Neuronal stem cell (in vitro differentiated cells): ENCODE measurements around the gene RTN4RL2.

ENCODE experiments used
- DNase-seq: peaks from one replicate; pipeline ENCODE4 v3.0.0-alpha.2; 2013; ENCODE audit warnings: low spot score
- H2AFZ ChIP-seq: one replicate; pipeline ENCODE4 v1.6.1; 2013; ENCODE audit warnings: mild to moderate bottlenecking, low read length, inconsistent platforms
- H2AK5ac ChIP-seq: 2 replicates; pipeline ENCODE4 v1.6.1; 2013; ENCODE audit warnings: low read depth, mild to moderate bottlenecking, inconsistent platforms, low read length, moderate library complexity, mixed read lengths
- H2BK120ac ChIP-seq: 2 replicates; pipeline ENCODE4 v1.6.1; 2013; ENCODE audit warnings: low read depth, mild to moderate bottlenecking, inconsistent platforms, low read length, moderate library complexity, mixed read lengths
- H2BK12ac ChIP-seq: one replicate; pipeline ENCODE4 v1.6.1; 2013; ENCODE audit warnings: low read length, inconsistent platforms
- H2BK15ac ChIP-seq: 2 replicates; pipeline ENCODE4 v1.6.1; 2013; ENCODE audit warnings: mild to moderate bottlenecking, low read length, inconsistent platforms, mixed read lengths
- H2BK5ac ChIP-seq: one replicate; pipeline ENCODE4 v1.6.1; 2013; ENCODE audit warnings: inconsistent platforms, mild to moderate bottlenecking, low read length, moderate library complexity
- H3K14ac ChIP-seq: one replicate; pipeline ENCODE4 v1.6.1; 2013; ENCODE audit warnings: low read length, inconsistent platforms
- H3K18ac ChIP-seq: 2 replicates; pipeline ENCODE4 v1.6.1; 2013; ENCODE audit warnings: low read length, inconsistent platforms
- H3K23ac ChIP-seq: 2 replicates; pipeline ENCODE4 v1.6.1; 2013; ENCODE audit warnings: low read depth, mild to moderate bottlenecking, mixed read lengths, low read length, inconsistent platforms; ENCODE audit not compliant: poor library complexity
- H3K27ac ChIP-seq: replicated peaks from 3 replicates; pipeline ENCODE4 v1.5.1; 2013; ENCODE audit warnings: low read length, inconsistent platforms
- H3K27me3 ChIP-seq, 3 experiments: 2 replicates each; pipeline ENCODE4 v1.6.1; 2013; ENCODE audit warnings: low read length in 3 of 3, mild to moderate bottlenecking in 2 of 3, inconsistent platforms in 1 of 3, low read depth in 1 of 3, mixed read lengths in 1 of 3, moderate library complexity in 1 of 3; ENCODE audit not compliant: control insufficient read depth in 3 of 3, insufficient read depth in 3 of 3
- H3K36me3 ChIP-seq, 2 donors: replicated peaks in 1 of 2; 2 replicates each; pipeline ENCODE4 v1.6.1; 2013; ENCODE audit warnings: low read length in 2 of 2; ENCODE audit not compliant: control insufficient read depth in 2 of 2, insufficient read depth in 2 of 2
- H3K4ac ChIP-seq: 2 replicates; pipeline ENCODE4 v1.6.1; 2013; ENCODE audit warnings: inconsistent platforms, mild to moderate bottlenecking, low read length, moderate library complexity
- H3K4me1 ChIP-seq, 2 donors: 1 replicate in 1 of 2; 2 replicates in 1 of 2; pipeline ENCODE4 v1.6.1; 2013; ENCODE audit warnings: low read length in 2 of 2, low read depth in 1 of 2; ENCODE audit not compliant: control insufficient read depth in 2 of 2, insufficient read depth in 1 of 2
- H3K4me2 ChIP-seq: one replicate; pipeline ENCODE4 v1.6.1; 2013; ENCODE audit warnings: mild to moderate bottlenecking, low read length, inconsistent platforms; ENCODE audit not compliant: insufficient read depth, poor library complexity, severe bottlenecking
- H3K4me3 ChIP-seq, 2 donors: 2 replicates each; pipeline ENCODE4 v1.5.1; 2013; ENCODE audit warnings: low read length in 2 of 2, mild to moderate bottlenecking in 2 of 2, inconsistent platforms in 1 of 2, moderate library complexity in 1 of 2
- H3K79me1 ChIP-seq: one replicate; pipeline ENCODE4 v1.6.1; 2013; ENCODE audit warnings: low read depth, mild to moderate bottlenecking, inconsistent platforms, low read length, moderate library complexity
- H3K9ac ChIP-seq: one replicate; pipeline ENCODE4 v1.6.1; 2013; ENCODE audit warnings: mild to moderate bottlenecking, low read depth, low read length, inconsistent platforms; ENCODE audit not compliant: poor library complexity
- H3K9me3 ChIP-seq, 2 donors: replicated peaks in 1 of 2; 2 replicates each; pipeline versions ENCODE3 to v1.6.1; 2013; ENCODE audit warnings: low read length in 2 of 2, mild to moderate bottlenecking in 2 of 2, inconsistent platforms in 1 of 2, low read depth in 1 of 2, mixed read lengths in 1 of 2, moderate library complexity in 1 of 2; ENCODE audit not compliant: control insufficient read depth in 2 of 2, insufficient read depth in 1 of 2
- H4K8ac ChIP-seq: one replicate; pipeline ENCODE4 v1.6.1; 2013; ENCODE audit warnings: low read depth, mild to moderate bottlenecking, inconsistent platforms, low read length, moderate library complexity
- H4K91ac ChIP-seq: one replicate; pipeline ENCODE4 v1.6.1; 2013; ENCODE audit warnings: low read length, low read depth, mild to moderate bottlenecking, inconsistent platforms; ENCODE audit not compliant: poor library complexity
- WGBS, 2 donors: extraction: QIAGEN DNeasy Blood & Tissue Kit; methylation state at CpG; one replicate each; pipeline ENCODE4 v1.1.7; 2013; ENCODE audit warnings: missing lambda C conversion rate in 2 of 2, mixed read lengths in 1 of 2; ENCODE audit not compliant: insufficient read length in 2 of 2, insufficient replicate concordance in 1 of 2; ENCODE audit errors: extremely low coverage in 2 of 2; 5-methylcytosine and 5-hydroxymethylcytosine counted together

RTN4RL2 gene

DNA sequence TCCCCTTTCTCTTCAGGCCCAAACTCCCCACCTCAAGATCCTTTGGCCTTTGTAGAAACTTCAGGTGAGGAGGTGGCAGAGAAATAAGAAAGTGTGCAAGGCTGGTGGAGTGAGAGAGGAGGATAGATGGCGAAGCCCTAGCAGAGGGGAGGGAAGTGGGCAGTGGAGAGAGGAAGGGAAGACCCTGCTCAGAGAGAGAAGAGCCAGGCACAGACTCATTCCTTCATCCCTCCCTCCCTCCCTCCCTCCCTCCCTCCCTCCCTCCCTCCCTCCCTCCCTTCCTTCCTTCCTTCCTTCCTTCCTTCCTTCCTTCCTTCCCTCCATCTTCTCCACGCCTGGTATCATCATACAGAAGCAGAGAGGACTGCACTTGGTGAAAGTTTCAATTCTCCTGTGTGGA lies 21.0 kb downstream of the RTN4RL2 start:
- Histone ChIP-seq H3K4me2 (no peak overlapping the region), H3K18ac (no peak overlapping the region), H2BK12ac (no peak overlapping the region), H3K4me1 (peaks cover 12 to 25% of the 10 kb centered on the region in 2 donors), H4K8ac (no peak overlapping the region), H4K91ac (no peak overlapping the region), H3K23ac (no peak overlapping the region), H2BK15ac (no peak overlapping the region), H3K9me3 (no peaks in the 10 kb centered on the region), H3K4me3 (no peak overlapping the region), H3K36me3 (no peaks in the 10 kb centered on the region), H3K14ac (no peak overlapping the region), H2BK120ac (no peak overlapping the region), H2AK5ac (no peak overlapping the region), H3K79me1 (no peaks in the 10 kb centered on the region), H3K27me3 (peaks cover 8 to 53% (median 9%) of the 10 kb centered on the region in 3 experiments), H3K9ac (no peak overlapping the region), H3K4ac (no peak overlapping the region), H2AFZ (no peak overlapping the region), H3K27ac (no peak overlapping the region), H2BK5ac (no peak overlapping the region)
- WGBS, 2 donors = no CpG with 5 or more reads among the region's 2 CpGs
- no peak for DNase-seq

DNA sequence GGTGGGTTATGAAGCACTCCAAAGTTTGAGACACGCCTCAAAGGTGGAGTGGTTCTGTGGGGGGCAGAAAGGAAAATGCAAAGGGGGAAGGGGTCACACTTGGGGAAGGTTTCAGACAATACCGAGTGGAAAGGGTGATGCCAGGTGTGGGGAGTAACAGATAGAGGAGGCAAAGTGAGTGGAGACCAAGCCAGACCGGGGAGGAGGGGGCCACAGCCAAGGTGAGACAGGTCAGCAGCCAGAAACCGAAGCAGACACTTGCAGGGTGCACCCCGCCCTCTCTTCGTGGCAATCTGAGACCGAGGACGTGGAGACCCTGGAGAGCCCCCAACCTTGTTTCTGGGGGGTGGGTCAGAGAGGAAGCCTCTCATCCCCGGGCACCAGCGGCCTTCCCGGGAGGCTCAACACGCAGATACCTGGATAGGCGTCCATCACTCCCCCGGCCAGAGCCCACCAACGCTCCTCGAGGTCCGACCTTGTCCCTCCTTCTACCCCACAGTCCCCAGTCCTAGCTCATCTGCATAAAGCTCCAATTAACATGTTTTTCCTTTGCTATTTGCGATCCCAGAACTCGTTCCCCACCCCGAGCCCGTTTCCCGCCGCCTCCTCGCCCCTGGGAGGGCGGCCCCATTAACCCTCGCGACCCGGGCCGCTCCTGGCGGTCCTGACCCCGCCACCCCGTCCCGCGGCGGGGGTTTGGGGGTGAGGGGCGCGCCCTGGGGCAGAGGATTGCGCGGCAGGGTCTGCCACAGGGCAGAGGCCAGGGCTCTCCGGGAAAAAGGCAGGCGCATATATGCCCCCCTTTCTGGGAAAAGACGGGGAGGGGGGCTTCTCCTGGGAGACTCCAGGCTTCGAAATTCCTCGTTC lies 21.8 kb downstream of the RTN4RL2 start:
- peak overlapping the region; percentile 56 to 83 for H3K4me3 ChIP-seq
- no peaks in the 10 kb centered on the region for H3K36me3 ChIP-seq
- DNase-seq = no peak
- H3K23ac ChIP-seq = peak overlapping the region; percentile 75
- H3K14ac ChIP-seq = no peak overlapping the region
- peak overlapping the region; percentile 95 for H3K18ac ChIP-seq
- H2BK5ac ChIP-seq = peak overlapping the region; percentile 26
- H3K4me2 ChIP-seq = peak overlapping the region; percentile 99
- no peak overlapping the region for H3K27ac ChIP-seq
- H4K91ac ChIP-seq = no peak overlapping the region
- H3K27me3 ChIP-seq = peaks cover 5 to 44% (median 8%) of the 10 kb centered on the region in 3 experiments
- peak overlapping the region; percentile 64 for H2BK120ac ChIP-seq
- H4K8ac ChIP-seq = no peak overlapping the region
- H3K4me1 ChIP-seq = peaks cover 12 to 25% of the 10 kb centered on the region in 2 donors
- H2AFZ ChIP-seq = peak overlapping the region; percentile 98
- H3K4ac ChIP-seq = no peak overlapping the region
- no peaks in the 10 kb centered on the region for H3K9me3 ChIP-seq
- H2BK15ac ChIP-seq = no peak overlapping the region
- no CpG with 5 or more reads among the region's 44 CpGs for WGBS, 2 donors
- no peaks in the 10 kb centered on the region for H3K79me1 ChIP-seq
- no peak overlapping the region for H2AK5ac ChIP-seq
- H3K9ac ChIP-seq = peak overlapping the region; percentile 46
- H2BK12ac ChIP-seq = no peak overlapping the region

DNA sequence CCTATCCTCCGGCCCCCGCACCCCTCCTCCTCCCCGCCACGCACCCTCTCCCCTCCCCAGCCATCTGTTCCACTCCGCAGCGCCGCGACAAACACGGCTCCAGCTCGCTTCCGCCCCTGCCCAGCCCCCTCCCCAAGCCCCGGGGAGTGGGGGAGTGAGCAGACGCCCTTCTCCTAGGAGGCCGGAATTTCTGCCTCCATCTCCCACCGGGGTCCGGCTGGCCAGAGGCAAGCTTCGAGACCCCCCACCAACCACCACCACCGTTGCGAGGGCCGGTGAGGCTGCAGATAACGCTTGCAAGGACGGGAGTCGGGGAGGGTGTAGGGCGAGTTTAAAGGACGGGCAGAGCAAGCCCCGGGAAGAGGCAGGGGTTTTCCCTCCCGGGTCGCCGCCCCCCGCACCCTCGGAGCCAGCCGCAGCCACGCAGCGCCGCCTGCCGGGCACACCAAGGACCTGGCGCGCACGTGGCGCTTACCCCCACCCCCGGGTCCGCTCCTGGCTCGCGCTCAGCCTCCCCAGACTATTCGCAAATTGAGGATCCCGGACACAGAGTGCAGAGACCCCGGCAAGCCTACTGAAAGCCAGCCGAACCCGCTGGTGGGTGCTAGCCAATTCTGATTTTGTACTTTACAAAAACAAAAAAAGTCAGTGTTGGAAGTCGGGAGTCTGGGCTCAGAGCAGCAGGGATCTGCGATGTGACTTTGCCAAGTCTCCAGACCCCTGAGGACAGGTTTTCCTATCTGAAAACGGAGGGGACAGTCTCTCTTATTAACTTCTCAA lies 22.6 kb downstream of the RTN4RL2 start:
- WGBS, 2 donors = no CpG with 5 or more reads among the region's 52 CpGs
- Histone ChIP-seq H3K9ac (peak overlapping the region; percentile 83), H3K27ac (no peak overlapping the region), H2AFZ (peak overlapping the region; percentile 98), H3K4me1 (peaks cover 12 to 25% of the 10 kb centered on the region in 2 donors), H2BK120ac (peak overlapping the region; percentile 64), H2BK12ac (no peak overlapping the region), H3K14ac (no peak overlapping the region), H3K23ac (no peak overlapping the region), H3K4me2 (peak overlapping the region; percentile 99), H3K4ac (no peak overlapping the region), H4K8ac (no peak overlapping the region), H3K9me3 (no peaks in the 10 kb centered on the region), H2BK15ac (no peak overlapping the region), H4K91ac (no peak overlapping the region), H2AK5ac (no peak overlapping the region), H3K36me3 (no peaks in the 10 kb centered on the region), H2BK5ac (peak overlapping the region; percentile 26), H3K4me3 (peak overlapping the region; percentile 56 to 83), H3K79me1 (no peaks in the 10 kb centered on the region), H3K27me3 (peaks cover 5 to 37% (median 8%) of the 10 kb centered on the region in 3 experiments), H3K18ac (peak overlapping the region; percentile 95)
- DNase-seq = peak; percentile 55

DNA sequence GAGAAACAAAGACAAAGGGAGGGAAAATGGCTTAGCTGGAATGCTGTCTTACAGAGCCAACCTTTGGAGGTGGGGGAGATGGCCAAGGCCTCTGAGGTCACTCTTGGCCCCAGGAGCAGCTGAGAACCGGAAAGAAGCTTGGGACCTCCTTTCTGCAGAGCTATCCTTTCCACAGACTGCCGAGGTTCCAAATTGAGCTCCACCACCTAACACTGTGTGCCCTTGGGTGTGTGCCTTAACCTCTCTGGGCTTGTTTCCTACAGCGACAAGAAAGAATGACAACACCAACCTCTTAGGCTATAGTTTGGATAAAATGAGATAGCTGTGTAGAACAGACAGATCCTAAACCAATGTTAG lies 23.2 kb downstream of the RTN4RL2 start:
- Histone ChIP-seq H3K14ac (no peak overlapping the region), H3K4me3 (peak overlapping the region in 1 of 2 donors; percentile 56), H2BK120ac (no peak overlapping the region), H2BK5ac (no peak overlapping the region), H3K36me3 (no peaks in the 10 kb centered on the region), H3K27me3 (peaks cover 5 to 34% (median 8%) of the 10 kb centered on the region in 3 experiments), H2AFZ (peak overlapping the region; percentile 98), H3K4me1 (peaks cover 12 to 28% of the 10 kb centered on the region in 2 donors), H2BK15ac (no peak overlapping the region), H3K27ac (no peak overlapping the region), H2BK12ac (no peak overlapping the region), H3K9me3 (no peaks in the 10 kb centered on the region), H3K4me2 (no peak overlapping the region), H4K91ac (no peak overlapping the region), H3K23ac (no peak overlapping the region), H3K4ac (no peak overlapping the region), H2AK5ac (no peak overlapping the region), H3K18ac (no peak overlapping the region), H3K9ac (no peak overlapping the region), H3K79me1 (no peaks in the 10 kb centered on the region), H4K8ac (no peak overlapping the region)
- WGBS, 2 donors = no CpG with 5 or more reads among the region's 3 CpGs
- DNase-seq = no peak
